HL-60 (cell line): ENCODE data around the gene RPN1.

Experiments used
- DNase-seq, 2 experiments: peaks; one replicate each; pipeline ENCODE4 v3.0.0-alpha.2; 2010 to 2020; ENCODE audit warnings: low read depth in 1 of 2, low spot score in 1 of 2
- H3K27ac ChIP-seq: fragments of 250-450 bp; sonication (Bioruptor Pico); replicated peaks from 2 replicates; pipeline ENCODE4 v1.5.1; 2020; ENCODE audit warnings: mild to moderate bottlenecking, moderate library complexity
- H3K27me3 ChIP-seq: fragments of 250-450 bp; sonication (Bioruptor Pico); 2 replicates; pipeline ENCODE4 v1.5.1; 2021; ENCODE audit warnings: mild to moderate bottlenecking, moderate library complexity; ENCODE audit not compliant: insufficient read depth, poor library complexity, severe bottlenecking
- H3K4me3 ChIP-seq: replicated peaks from 2 replicates; pipeline ENCODE4 v1.5.1; 2011; ENCODE audit warnings: mild to moderate bottlenecking, control low read depth, low read length; ENCODE audit not compliant: insufficient read depth
- GABPA ChIP-seq: IDR thresholded peaks from 2 replicates; pipeline ENCODE4 v1.6.1; 2012; ENCODE audit warnings: low read depth
- POLR2AphosphoS5 ChIP-seq: IDR thresholded peaks from 2 replicates; pipeline ENCODE4 v1.6.1; 2012; ENCODE audit warnings: low read depth
- SPI1 ChIP-seq: IDR thresholded peaks from 2 replicates; pipeline ENCODE4 v1.6.1; 2012; ENCODE audit warnings: low read depth, mild to moderate bottlenecking, borderline replicate concordance
- TF ChIP-seq, protein P1 (sequence below): IDR thresholded peaks from one replicate; pipeline ENCODE4 v1.5.1; 2011; ENCODE audit warnings: low read length, control low read depth, inconsistent platforms; ENCODE audit not compliant: insufficient read depth
- TF ChIP-seq, protein P2 (sequence below): IDR thresholded peaks from 2 replicates; pipeline ENCODE4 v1.6.1; 2012; ENCODE audit warnings: low read depth; ENCODE audit not compliant: insufficient replicate concordance

Gene RPN1

DNA sequence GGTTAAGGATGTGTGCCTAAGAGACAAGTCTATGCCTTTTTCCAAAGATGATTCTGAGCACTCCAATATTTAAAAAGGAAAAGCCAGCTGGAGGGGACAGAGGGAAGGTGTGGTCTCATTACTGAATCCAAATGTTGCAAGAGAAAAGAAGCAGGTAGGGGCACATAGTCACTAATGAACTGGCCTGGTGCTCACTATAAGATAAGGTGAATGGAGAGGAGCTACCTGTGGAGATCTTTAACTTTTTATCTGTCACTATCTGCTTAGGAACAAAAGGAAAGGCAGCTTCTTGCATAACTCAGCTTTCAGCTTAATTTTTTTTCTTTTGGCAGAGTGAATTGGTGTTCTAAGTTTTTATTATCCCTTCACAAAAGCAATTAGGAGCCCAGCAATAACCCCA is 69.1 kb downstream of the RPN1 start:
- Histone ChIP-seq H3K4me3 (no peak overlapping the region), H3K27me3 (no peaks in the 10 kb centered on the region), H3K27ac (no peak overlapping the region)
- DNase-seq, result no peak
- TF ChIP-seq POLR2AphosphoS5, result no peak
- TF ChIP-seq, protein P1, sequence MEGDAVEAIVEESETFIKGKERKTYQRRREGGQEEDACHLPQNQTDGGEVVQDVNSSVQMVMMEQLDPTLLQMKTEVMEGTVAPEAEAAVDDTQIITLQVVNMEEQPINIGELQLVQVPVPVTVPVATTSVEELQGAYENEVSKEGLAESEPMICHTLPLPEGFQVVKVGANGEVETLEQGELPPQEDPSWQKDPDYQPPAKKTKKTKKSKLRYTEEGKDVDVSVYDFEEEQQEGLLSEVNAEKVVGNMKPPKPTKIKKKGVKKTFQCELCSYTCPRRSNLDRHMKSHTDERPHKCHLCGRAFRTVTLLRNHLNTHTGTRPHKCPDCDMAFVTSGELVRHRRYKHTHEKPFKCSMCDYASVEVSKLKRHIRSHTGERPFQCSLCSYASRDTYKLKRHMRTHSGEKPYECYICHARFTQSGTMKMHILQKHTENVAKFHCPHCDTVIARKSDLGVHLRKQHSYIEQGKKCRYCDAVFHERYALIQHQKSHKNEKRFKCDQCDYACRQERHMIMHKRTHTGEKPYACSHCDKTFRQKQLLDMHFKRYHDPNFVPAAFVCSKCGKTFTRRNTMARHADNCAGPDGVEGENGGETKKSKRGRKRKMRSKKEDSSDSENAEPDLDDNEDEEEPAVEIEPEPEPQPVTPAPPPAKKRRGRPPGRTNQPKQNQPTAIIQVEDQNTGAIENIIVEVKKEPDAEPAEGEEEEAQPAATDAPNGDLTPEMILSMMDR, result no peak
- no peak for TF ChIP-seq GABPA
- TF ChIP-seq, protein P2, sequence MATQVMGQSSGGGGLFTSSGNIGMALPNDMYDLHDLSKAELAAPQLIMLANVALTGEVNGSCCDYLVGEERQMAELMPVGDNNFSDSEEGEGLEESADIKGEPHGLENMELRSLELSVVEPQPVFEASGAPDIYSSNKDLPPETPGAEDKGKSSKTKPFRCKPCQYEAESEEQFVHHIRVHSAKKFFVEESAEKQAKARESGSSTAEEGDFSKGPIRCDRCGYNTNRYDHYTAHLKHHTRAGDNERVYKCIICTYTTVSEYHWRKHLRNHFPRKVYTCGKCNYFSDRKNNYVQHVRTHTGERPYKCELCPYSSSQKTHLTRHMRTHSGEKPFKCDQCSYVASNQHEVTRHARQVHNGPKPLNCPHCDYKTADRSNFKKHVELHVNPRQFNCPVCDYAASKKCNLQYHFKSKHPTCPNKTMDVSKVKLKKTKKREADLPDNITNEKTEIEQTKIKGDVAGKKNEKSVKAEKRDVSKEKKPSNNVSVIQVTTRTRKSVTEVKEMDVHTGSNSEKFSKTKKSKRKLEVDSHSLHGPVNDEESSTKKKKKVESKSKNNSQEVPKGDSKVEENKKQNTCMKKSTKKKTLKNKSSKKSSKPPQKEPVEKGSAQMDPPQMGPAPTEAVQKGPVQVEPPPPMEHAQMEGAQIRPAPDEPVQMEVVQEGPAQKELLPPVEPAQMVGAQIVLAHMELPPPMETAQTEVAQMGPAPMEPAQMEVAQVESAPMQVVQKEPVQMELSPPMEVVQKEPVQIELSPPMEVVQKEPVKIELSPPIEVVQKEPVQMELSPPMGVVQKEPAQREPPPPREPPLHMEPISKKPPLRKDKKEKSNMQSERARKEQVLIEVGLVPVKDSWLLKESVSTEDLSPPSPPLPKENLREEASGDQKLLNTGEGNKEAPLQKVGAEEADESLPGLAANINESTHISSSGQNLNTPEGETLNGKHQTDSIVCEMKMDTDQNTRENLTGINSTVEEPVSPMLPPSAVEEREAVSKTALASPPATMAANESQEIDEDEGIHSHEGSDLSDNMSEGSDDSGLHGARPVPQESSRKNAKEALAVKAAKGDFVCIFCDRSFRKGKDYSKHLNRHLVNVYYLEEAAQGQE, result no peak
- no peak for TF ChIP-seq SPI1

GRCh38 chr3:128579927-128580326 is 70.7 kb downstream of the RPN1 start:
- H3K4me3 ChIP-seq, result no peak overlapping the region
- no peak overlapping the region for H3K27ac ChIP-seq
- no peaks in the 10 kb centered on the region for H3K27me3 ChIP-seq
- no peak for DNase-seq
- TF ChIP-seq, protein P2, result no peak
- TF ChIP-seq SPI1, result no peak
- no peak for TF ChIP-seq GABPA
- TF ChIP-seq, protein P1, result no peak
- no peak for TF ChIP-seq POLR2AphosphoS5

- Histone ChIP-seq H3K27me3 (no peaks in the 10 kb centered on the region), H3K4me3 (no peak overlapping the region), H3K27ac (no peak overlapping the region)
- TF ChIP-seq POLR2AphosphoS5 (no peak), SPI1 (no peak), GABPA (no peak)
- TF ChIP-seq, protein P1, result no peak
- TF ChIP-seq, protein P2, result no peak
- no peak for DNase-seq
Observed at GRCh38 chr3:128578346-128578745, 72.3 kb downstream of the RPN1 start.
